GM12874 (cell line): Measurements from ENCODE around the gene MRPL42.

Experiments
- CTCF ChIP-seq: IDR thresholded peaks from 2 replicates; pipeline ENCODE4 v1.5.1; 2011; ENCODE audit warnings: low read depth, mild to moderate bottlenecking, control low read depth, low read length, moderate library complexity; ENCODE audit not compliant: insufficient read depth

The MRPL42 gene

GRCh38 chr12:93502802-93503623 lies 35.7 kb downstream of the MRPL42 start:
- peak; percentile 58; the same call in 1 of the 2 replicates for TF ChIP-seq CTCF

GRCh38 chr12:93507165-93507564 lies 39.9 kb downstream of the MRPL42 start:
- no peak for TF ChIP-seq CTCF

GRCh38 chr12:93509506-93509905 lies 42.2 kb downstream of the MRPL42 start:
- TF ChIP-seq CTCF = no peak

- TF ChIP-seq CTCF = no peak
Observed at GRCh38 chr12:93514853-93515252, 47.5 kb downstream of the MRPL42 start.

GRCh38 chr12:93518725-93519124 lies 51.4 kb downstream of the MRPL42 start:
- no peak for TF ChIP-seq CTCF

GRCh38 chr12:93519859-93520258 lies 52.5 kb downstream of the MRPL42 start:
- no peak for TF ChIP-seq CTCF

GRCh38 chr12:93520454-93520853 lies 53.1 kb downstream of the MRPL42 start:
- TF ChIP-seq CTCF = no peak
